Left cardiac atrium (tissue), 4 donors: ENCODE measurements around the gene CDC42SE2. TPM values are rescaled to one million over a fixed set of nuclear protein-coding genes. Genes with fewer than 3 reads are reported as not detected.
"Not testable (repeated sequence)": the region's sequence is repeated elsewhere in the genome, so short reads cannot be mapped to it uniquely, and the experiment has no call there.

Experiments used
- ATAC-seq, 2 donors: fragments of 200-7000 bp; cut with Tn5 transposase; one replicate each; pipeline ENCODE4 v1.9.1; 2020; ENCODE audit warnings: mild to moderate bottlenecking in 2 of 2, moderate library complexity in 2 of 2
- DNase-seq: peaks from one replicate; pipeline ENCODE4 v3.0.0-alpha.2; 2020
- intact Hi-C, 2 donors: fragments of 100-400 bp; cut with DNase I; formaldehyde crosslinking; loops; one replicate each; pipeline versions ENCODE4 v1.14.1 to v1.15.1; 2022 to 2023
- total RNA-seq, 2 donors: library from RNA; stranded (reverse); fragmentation: NEBNext Ultra II Directional; extraction: Animal tissue kit (Norgen Biotek cat#: 25700); gene quantifications; one replicate each; pipeline ENCODE4 v1.2.1, GENCODE V29; 2021
- donor health status: DM: no; HTN: yes; CAD: no.
- donor health status: DM: no; HTN: yes; CAD: no; lungs with severe emphysema.
- donor health status: DM: yes; HTN: yes; CAD: no.
- donor health status: Dilated cardiomyopathy.

Gene CDC42SE2
- total RNA-seq, 2 donors from 2014 or later = 12.8 to 15.4 TPM

DNA sequence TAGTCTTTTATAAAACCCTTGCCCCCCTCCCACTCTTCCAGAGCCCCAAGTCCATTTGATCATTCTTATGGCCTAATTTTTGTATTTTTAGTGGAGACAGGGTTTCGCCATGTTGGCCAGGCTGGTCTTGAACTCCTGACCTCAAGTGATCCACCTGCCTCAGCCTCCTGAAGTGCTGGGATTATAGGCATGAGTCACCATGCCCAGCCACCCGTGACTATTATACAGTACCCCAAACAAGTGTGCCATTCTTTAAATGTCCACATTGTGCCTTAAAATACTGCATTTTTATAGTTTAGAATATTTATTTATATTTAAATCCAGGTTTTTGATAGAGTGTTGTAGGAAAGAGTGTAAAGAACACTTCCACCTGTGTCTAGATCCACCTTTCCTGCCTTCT lies 116.4 kb downstream of the CDC42SE2 start:
- DNase-seq, intact Hi-C loops, ATAC-seq: not testable (repeated sequence)

DNA sequence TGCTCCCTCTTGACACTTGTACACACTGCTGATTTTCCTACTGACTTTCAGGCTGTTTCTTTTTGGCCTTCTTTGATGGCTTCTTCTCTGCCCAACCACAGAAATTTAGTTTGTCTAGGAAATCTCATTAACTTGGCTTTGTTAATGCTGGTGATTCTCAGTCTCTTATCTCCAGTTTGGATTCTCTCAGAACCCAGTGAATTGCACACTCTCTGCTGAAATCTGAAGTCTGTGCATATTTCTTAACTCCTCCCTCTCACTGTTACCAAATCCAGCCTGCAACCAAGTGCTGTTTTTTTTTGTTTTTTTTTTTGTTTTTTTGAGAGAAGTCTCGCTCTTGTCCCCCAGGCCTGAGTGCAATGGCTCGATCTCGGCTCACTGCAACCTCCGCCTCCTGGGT lies 117.2 kb downstream of the CDC42SE2 start:
- DNase-seq (no peak), ATAC-seq (peak; percentile 35 to 53)
- intact Hi-C loops = no loop called here

DNA sequence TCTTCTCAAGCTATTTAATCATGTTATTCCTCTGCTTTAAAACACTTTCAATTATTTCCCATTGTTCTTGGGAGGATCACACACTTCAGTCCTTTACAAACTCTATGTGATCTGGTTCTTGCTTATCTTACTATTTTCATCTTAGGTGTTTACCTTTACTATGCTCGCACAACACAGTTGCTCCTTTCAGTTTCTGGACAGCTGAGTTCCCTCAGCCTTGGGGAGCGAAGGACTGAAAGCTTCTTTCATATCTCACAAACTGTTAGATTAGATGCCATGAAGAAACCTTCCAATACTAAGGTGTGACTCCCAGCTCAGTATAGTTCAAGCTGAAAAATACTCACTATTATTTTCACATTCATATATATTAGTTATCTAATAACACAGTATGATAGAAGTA lies 117.9 kb downstream of the CDC42SE2 start:
- ATAC-seq (no peak), DNase-seq (no peak)
- intact Hi-C loops = no loop called here

DNA sequence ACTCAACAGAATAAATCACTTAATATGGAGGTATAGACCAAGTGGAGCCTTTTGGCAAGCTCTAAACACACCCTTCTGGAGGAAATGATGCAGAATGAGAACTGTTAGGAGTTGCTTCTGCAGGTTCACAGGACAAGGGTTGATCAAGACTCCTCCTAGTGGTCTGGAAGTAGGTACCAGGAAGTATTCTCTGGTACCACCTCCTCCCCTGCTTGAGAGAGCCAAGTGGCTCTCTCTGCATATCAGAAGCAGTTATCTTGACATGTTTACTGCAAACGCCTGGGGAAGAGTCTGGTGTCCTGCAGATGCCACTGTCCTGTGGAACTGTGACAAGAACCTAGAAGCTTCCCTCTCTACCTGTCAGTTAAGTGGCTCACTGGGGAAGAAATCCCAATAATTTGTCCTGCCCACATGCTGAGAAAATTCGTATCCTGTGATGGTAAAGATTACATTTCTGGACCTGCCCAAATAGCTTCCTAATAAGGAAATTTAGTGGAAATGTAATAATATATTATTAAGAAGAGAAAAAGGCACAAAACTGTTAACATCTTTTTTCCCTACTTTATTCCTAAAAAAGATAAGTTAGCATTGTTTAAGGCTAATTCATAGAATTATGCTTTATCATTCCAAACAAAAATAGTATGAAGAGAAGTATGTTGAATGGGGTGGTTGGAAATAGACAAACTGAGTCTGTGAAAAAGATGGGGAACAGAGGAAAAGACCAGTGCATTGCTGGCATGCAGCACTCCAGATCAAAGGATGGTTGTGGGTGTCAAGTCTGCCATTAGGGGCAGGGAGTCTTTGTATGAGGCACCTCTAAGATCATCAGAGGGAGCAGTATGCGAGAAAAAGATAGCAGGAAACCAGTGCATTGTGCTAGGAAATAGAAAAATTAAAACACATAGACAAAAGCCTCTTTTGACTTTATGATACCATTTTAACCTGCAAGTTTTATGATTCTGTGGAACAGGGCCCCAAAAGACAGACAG lies 118.8 kb downstream of the CDC42SE2 start:
- intact Hi-C loops = no loop called here
- DNase-seq (no peak), ATAC-seq (peak in 1 of 2 donors; percentile 62)

DNA sequence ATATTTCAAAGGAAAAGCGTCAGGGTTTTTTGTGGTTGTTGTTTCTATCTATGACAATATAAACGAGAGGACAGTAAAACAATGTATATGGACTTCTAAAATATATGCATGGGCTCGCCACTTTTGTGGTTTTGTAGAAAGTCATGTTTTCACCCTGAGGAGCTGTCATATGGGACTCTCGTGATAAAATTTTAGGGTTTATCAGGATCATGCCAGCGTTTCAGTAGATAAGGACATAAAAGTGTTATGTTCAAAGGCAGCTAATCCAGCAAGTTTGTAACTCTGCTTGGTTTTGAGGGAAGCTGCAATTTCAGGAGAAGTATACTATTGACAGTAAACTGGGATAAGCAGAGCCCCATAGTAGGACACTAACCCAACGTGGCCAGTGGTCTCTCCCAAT lies 120.3 kb downstream of the CDC42SE2 start:
- intact Hi-C loops = no loop called here
- DNase-seq (no peak), ATAC-seq (no peak)

DNA sequence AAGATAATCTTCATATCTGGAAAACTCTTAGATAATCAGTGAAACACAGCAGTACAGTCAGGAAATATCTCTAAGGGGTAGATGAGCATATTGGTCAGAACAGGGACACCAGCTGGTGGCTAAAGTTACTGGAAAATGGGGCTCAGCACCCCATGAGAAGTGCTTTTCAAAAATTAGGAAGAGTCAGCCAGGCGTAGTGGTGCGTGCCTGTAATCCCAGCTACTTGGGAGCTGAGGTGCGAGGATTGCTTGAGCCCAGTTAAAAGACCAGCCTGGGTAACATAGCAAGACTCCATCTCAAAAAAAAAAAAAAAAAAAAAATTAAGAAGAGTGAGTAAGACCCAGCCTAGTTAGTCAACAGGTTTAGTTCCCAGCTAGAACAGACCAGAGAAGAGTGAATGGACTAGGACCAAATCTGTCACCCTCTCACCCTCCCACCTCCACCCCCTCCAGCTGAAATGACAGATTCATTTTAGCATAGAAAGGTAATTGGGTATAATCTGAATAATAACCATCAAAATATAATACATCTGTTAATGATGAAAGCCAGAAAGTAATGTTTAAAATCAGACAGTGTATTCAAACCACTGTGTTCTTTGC lies 120.9 kb downstream of the CDC42SE2 start:
- DNase-seq (no peak), ATAC-seq (peak in 1 of 2 donors; percentile 32)
- intact Hi-C loops = no loop called here

DNA sequence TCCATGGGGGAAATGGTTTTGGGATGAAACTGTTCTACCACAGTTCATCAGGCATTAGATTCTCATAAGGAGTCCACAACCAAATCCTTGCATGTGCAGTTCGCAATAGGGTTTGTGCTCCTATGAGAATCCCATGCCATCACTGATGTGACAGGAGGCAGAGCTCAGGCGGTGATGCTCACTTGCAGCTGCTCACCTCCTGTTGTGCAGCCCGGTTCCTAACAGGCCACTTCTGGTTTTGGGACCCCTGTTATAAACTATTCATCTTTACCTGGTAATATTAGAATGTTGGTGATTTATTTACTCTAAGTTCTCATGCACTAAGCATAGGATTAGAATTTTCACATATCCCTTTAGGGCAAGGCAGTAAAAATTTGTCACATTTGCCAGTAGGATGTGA lies 122.3 kb downstream of the CDC42SE2 start:
- ATAC-seq (no peak), DNase-seq (no peak)
- intact Hi-C loops = no loop called here

DNA sequence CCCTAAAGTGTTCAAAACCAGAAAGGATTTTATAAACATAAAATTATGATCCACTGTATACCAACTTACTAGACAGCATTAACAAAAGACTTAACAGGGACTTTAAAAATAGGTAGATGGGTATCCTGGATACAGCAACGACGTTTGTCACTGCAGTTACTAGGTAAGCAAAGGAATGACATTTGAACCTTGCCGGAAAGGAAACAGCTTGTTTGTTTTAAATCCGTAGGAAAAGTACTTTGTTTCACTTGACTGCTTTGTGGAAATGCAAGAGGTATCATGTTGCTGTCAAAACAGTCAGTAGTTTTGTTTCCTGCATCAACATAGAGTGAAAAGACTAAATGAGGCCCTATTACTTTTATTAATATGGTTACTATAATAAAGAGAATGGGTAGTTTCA lies 122.9 kb downstream of the CDC42SE2 start:
- DNase-seq (no peak), ATAC-seq (no peak)
- intact Hi-C loops = no loop called here

DNA sequence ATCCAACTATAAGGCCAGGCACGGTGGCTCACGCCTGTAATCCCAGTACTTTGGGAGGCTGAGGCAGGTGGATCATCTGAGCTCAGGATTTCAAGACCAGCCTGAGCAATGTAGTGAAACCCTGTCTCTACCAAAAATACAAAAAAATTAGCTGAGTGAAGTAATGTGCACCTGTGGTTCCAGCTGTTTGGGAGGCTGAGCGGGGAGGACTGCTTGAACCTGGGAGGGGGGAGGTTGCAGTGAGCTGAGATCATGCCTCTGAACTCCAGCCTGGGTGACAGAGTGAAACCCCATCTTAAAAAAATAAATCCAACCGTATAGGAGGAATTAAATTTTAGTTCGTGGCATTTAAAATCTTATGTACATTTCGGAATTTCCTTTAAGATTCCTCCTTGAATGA lies 123.4 kb downstream of the CDC42SE2 start:
- no peak for DNase-seq
- intact Hi-C loops = no loop called here
- no peak for ATAC-seq

DNA sequence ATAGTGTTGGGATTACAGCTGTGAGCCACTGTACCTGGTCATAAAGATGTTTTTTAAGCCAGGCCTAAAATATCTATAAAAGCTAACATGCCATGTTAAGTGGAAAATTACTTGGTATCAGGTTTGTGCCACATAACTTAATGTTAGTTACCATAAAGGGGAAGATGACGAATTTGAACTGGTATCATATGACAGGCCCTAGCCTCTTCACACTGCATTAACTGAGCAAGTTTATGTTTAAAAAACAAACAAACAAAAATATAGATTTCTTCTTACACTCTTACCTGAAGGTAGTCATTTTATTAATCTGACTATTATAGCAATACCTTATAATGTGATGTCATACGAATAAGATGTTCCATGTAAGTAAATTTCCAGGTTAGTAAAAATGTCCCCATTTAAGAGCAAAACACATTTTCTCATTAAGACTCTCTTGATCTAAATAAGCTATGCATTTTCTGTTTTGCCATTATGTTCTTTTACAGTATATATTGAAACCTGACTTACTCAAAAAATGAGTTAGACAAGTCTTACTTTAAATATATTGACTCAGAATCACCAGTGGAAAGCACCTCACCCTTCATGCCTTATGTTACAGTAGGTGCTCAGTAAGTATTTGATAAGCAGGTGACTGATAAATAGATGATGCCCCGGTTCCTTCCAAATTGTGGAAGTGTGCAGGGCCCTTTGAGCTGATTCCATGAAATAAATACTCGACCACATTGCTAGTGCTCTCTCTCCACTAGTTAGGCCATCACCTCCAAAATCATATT lies 125.4 kb downstream of the CDC42SE2 start:
- ATAC-seq (no peak), DNase-seq (no peak)
- intact Hi-C loops = no loop called here

DNA sequence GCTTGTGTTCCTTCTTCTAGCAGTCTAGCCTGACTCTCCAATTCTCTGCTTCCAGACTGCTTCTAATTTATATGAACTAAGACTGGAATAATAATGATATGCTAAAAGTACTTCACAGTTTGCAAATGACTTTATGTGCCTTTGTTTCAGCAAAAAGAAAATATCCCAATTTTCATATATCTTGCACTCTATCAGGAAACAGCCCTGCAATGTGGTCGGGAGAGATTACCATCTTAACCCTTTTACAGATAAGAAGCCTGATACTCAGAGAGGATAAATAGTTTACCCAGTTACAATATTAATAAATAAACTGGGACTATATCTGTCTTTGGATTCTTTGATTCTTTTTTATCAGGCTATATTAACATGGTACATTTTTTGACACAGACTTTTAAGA lies 126.0 kb downstream of the CDC42SE2 start:
- DNase-seq (no peak), ATAC-seq (no peak)
- intact Hi-C loops = no loop called here

DNA sequence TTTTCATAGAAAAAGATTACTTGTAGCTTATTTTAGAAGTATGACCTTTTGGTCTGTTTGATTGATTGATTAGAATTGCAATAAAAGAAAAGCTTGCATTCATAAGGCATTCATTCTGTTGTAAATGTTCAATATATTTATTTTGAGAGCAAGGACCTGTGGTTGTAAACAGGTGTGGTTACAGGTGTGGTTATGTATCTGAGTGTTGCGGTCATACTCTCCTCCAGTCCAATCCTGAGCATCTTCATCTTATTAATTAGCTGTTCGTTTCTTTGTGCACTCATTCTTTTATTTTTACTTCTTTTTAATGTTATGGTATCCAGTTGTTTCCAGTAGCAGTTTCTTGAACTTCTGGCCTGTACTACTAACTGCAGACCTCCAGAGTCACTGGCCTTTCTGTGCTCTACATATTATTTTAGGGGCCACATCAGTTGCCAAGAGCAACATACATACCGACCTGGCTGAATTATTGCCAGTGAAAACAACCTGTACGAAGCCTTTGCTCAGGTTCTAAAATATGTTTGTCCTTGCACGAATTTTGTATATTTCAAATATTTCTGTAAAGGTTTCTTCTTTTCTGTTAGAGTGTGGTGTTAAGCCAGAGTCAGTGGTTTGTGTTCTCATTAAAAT lies 128.7 kb downstream of the CDC42SE2 start:
- ATAC-seq (no peak), DNase-seq (no peak)
- intact Hi-C loops = no loop called here

DNA sequence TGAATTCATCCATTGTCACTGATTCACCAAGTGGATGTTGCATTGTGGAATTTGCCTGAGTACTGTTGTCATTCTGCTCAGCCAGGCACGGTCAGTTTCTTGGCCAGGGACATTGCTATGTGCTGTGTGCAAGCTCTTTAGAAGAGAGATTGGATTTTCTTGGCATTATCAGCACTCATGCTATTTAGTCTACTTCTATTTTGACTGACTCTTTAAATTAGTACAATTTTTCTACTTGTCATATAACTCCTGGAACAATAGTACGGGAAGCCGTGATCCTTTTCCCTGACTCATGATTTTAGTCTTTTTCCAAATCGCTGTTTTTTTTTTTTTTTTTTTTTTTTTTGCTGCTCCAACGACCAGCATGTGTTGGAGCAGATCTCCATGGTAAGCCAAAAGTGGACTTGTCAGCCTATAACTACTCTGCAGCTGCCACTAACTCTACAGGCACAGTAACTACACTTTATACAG lies 129.7 kb downstream of the CDC42SE2 start:
- intact Hi-C loops = no loop called here
- DNase-seq (no peak), ATAC-seq (peak; percentile 63 to 82)

DNA sequence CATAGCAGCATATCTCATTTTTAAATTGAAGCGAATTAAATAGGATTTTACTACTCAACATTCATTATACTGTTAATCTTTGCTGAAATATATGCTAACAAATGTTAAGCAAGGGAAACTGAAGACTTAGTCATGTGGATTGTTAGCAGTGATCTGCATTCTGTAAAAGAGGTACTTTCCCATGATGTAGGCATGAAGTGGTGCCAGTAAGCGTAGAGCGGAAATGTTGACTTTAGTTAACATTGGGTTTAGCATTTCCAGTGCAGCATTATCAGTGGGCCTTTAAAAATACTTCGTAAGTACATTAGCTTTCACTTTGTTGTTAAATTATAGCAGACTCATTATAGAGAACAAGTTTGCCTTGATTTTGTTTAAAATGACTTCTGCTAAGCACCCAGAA lies 130.3 kb downstream of the CDC42SE2 start:
- peak; percentile 39 to 50 for ATAC-seq
- intact Hi-C loops = no loop called here
- no peak for DNase-seq

DNA sequence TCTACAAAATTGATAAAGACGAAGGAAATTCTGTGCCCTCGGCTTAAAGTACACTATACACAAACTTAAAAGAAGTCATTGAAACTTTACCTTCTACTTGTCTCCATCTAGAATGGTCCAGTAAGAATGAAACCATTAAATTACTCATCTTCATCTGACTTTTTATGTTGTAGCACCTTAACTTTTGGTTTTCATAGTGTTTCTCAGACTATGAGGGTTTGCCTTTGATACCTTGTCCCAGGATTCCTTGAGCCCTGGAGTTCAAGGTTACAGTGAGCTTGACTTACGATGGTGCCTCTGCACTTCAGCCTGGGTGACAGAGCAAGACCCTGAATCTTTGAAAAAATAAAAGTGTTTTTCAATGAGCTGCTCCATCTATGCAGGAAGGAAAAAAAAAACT lies 132.2 kb downstream of the CDC42SE2 start:
- ATAC-seq (no peak), DNase-seq (no peak)
- intact Hi-C loops = no loop called here

DNA sequence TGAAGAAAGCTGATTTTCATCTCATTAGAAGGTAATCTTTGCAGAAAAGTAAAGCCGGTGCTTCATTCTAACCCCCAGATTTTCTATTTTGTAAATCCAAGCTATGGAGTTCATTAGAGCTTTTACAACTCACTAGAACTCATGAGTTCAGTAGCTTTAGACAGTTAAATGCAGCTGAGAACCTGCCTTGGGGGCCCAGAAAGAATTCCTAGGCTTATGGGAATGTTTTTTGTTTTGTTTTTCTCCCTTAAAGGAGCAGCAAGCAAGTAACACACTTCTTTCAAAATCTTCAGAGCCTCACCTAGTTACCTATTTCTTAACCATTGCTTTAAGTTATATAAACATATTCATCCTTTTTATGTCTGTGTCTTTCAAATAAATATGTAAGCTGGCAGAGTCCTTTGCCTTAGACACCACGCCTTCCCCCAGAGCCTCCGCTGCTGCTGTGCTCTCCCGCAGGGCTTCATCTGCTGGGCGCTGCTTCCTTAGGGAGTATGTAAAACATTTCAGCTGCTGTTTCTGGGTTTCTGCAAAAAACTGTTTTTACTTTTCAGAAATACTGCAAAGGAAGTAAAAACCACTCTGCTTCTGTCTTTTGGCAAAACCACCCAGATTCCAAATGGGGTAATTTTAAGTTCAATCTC lies 132.9 kb downstream of the CDC42SE2 start:
- ATAC-seq (no peak), DNase-seq (no peak)
- intact Hi-C loops = no loop called here

DNA sequence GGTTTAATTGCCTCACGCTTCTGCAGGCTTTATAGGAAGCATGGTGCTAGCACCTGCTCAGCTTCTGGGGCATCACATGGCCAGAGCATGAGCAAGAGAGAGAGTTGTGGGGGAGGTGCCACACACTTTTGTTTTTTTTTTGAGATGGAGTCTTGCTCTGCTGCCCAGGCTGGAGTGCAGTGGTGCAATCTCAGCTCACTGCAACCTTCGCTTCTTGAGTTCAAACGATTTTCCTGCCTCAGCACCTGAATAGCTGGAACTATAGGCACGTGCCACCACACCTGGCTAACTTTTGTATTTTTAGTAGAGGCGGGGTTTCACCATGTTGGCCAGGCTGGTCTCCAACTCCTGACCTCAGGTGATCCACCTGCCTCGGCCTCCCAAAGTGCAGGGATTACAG lies 135.2 kb downstream of the CDC42SE2 start:
- intact Hi-C loops, ATAC-seq, DNase-seq: not testable (repeated sequence)

DNA sequence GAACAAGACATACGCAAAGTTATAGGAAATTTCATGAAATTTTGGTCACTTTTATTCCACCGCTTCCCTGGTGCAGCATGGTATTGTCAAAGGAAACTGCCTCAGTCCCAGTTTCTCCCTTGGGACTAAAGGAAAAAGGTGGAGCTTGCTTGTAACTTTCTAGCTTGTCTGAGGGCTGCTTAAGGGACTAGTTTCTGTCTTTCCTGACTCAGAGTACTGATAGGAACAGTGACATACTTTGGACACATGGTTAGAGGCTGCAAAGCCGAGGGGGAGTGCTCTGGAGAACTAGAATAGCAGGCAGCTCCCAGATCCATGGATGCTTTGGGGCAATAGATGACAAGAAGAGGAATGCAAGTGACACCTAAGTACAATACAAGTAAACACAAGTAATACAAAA lies 136.7 kb downstream of the CDC42SE2 start:
- ATAC-seq (no peak), DNase-seq (no peak)
- intact Hi-C loops = no loop called here

DNA sequence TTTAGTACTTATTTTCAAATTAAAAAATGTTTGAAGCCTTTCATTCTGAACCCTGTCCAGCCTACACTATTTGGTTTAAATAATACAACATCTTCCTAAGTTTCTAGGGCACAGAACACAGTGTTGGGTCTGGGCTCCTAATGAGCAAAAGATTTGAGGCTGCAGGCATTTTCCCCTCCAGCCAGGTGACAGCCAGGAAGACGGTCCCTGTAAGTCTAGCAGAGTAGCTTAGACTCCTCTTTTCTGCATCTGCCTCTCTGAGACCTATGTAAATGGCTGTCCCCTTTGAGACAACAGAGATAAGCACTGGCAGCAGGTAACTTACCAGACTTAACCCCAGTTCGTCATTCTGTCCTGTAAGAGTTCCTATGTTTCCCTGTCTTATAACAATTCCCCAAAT lies 141.8 kb downstream of the CDC42SE2 start:
- DNase-seq = no peak
- intact Hi-C loops = no loop called here
- no peak for ATAC-seq
